ENCODE measurements around the gene RNF181.

GRCh38 chr2:85600235-85600575, 4.7 kb downstream of the RNF181 start:
- TF ChIP-seq CTCF (IDR thresholded peaks at IDR 0.05; ENCODE audit: low read length) (no peak), EZH2 (optimal IDR thresholded peaks at IDR 0.05; ENCODE audit: low read depth, low read length) (no peak)

Data from MM.1S (cell line).